ENCODE data around the gene ZNF580. TPM values are rescaled to one million over a fixed set of nuclear protein-coding genes. Genes with fewer than 3 reads are reported as not detected.

Gene ZNF580
- total and polyA plus RNA-seq, 10 of the 15 experiments (the other 5 are each of a cell fraction or from before 2014, with no cell fraction given), result 2.3 to 31.8 (median 10.0) TPM

DNA sequence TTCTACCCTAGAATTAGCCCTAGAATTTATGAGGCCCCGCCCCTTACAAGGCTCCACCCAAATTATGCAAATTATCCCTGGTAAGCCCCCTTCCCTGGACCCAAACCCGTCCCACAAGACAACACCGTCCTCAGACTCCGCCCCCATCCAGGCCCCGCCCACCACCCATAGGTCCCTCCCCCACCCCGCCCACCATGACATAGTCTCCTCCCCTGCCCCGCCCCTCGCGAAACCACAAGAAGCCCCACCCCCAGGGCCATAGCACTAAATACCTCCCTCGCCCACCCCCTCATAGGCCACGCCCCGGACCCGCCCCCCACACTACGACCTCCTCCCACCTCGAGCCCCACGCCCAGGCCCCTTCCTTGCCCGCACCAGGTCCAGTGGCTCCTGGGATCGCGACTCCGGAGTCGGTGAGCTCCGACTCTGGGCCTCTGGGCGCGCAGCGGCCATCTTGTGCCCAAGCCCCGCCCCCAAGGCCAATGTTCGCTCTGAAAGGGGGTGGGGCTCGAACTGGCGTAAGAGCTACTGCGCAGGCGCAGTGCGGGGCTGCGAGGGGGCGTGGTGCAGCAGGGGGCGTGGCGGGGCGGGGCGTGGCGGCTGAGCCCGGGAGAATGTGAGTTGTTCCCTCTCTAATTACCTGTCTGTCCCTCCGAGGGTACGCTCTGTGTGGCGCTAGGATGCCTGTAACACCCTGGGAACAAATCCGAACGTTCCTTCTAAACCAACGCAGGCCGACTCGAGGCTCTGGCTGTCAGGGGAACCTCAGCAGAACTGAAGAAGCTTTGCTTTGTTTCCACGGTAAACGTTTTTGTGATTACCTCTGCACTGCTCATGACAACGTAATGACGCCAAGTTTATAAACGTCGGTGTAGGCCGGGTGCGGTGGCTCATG is 16.4 kb upstream of the ZNF580 start, which contains the start of gene ZNF784:
Gene ZNF784 (minus strand): TSS at position 458 of the 895 bp plus-strand sequence. CDS start 5 bp downstream, at position 453.
- Histone ChIP-seq H3K27me3 (replicated peaks in 1 of 2; ENCODE audit: control insufficient read depth in 2 of 2, insufficient read depth in 2 of 2, low read length in 1 of 2) (no peaks in the 10 kb centered on the region), H3K27ac (ENCODE audit: control insufficient read depth, insufficient read depth) (peak within 1 kb of the TSS; percentile 66), H4K20me1 (ENCODE audit: control insufficient read depth, insufficient read depth) (no peaks in the 10 kb centered on the region), H3K36me3 (ENCODE audit: control insufficient read depth in 2 of 2, insufficient read depth in 2 of 2, low read length in 1 of 2) (no peaks in the 10 kb centered on the region), H3K4me1 (ENCODE audit: control insufficient read depth, insufficient read depth, low read length) (peaks cover 9% of the 10 kb centered on the region; the same call in 1 of the 2 replicates), H3K4me2 (ENCODE audit: control insufficient read depth, insufficient read depth) (peak within 1 kb of the TSS; percentile 94), H3K9ac (ENCODE audit: control insufficient read depth, insufficient read depth, low read length) (0 out of 2 replicates have a peak within 1 kb of the TSS, but pooled peaks have one; percentile 51), H3K79me2 (ENCODE audit: control insufficient read depth, insufficient read depth, low read length) (no peaks in the 10 kb centered on the region), H3K9me3 (replicated peaks; ENCODE audit: control insufficient read depth, insufficient read depth, low read length) (no peaks in the 10 kb centered on the region; the same call in 2 of the 3 replicates), H3K4me3 (peak within 1 kb of the TSS; percentile 72; the same call in 1 of the 2 replicates), H2AFZ (ENCODE audit: control insufficient read depth, low read depth, low read length) (peak within 1 kb of the TSS; percentile 84)
- in situ Hi-C loops (cut with MboI), result loop anchor here (5.0 kb wide), 1 partner anchor 482 kb away; no protein-coding TSS in a partner anchor
- BruUV-seq (replicated peaks), result no TSS peak
- DNase-seq (ENCODE audit: low read depth, low spot score) (no peak), FAIRE-seq (peak; percentile 81), ATAC-seq (peak; percentile 86)
- SMC1A ChIA-PET (ENCODE audit: uncharacterized antibody, unreplicated experiment), result interaction anchor here (0.7 to 2.0 kb wide), 6 partner anchors 18 to 157 kb away, joined by 3 to 8 read pairs (median 4); partner anchors contain the start of genes U2AF2 and ZNF865
- WGBS (ENCODE audit: insufficient coverage, insufficient replicate concordance, low lambda C conversion rate, missing lambda C conversion rate), result 2% methylated on average over 46 of the region's 56 CpGs
- RAD21 ChIA-PET (ENCODE audit: unreplicated experiment), result interaction anchor here (0.7 to 2.9 kb wide), 8 partner anchors 9 to 308 kb away, joined by 3 to 29 read pairs (median 4); partner anchors contain the start of genes FIZ1, KMT5C, NLRP13 and ZNF524
- CTCF ChIA-PET, result interaction anchor here (0.6 to 7.9 kb wide), 9 partner anchors 9 to 1052 kb away, joined by 3 to 76 read pairs (median 7); partner anchors contain the start of gene ZNF865
- intact Hi-C loops (cut with micrococcal nuclease; ENCODE audit: unreplicated experiment), result loop anchor here (1.0 kb wide), 1 partner anchor 216 kb away; no protein-coding TSS in a partner anchor
- POLR2A ChIA-PET, result interaction anchor here (0.6 to 2.8 kb wide), 18 partner anchors 9 to 365 kb away, joined by 3 to 21 read pairs (median 4); partner anchors contain the start of genes CCDC106, FIZ1, KMT5C and U2AF2
- TF ChIP-seq, protein P1, sequence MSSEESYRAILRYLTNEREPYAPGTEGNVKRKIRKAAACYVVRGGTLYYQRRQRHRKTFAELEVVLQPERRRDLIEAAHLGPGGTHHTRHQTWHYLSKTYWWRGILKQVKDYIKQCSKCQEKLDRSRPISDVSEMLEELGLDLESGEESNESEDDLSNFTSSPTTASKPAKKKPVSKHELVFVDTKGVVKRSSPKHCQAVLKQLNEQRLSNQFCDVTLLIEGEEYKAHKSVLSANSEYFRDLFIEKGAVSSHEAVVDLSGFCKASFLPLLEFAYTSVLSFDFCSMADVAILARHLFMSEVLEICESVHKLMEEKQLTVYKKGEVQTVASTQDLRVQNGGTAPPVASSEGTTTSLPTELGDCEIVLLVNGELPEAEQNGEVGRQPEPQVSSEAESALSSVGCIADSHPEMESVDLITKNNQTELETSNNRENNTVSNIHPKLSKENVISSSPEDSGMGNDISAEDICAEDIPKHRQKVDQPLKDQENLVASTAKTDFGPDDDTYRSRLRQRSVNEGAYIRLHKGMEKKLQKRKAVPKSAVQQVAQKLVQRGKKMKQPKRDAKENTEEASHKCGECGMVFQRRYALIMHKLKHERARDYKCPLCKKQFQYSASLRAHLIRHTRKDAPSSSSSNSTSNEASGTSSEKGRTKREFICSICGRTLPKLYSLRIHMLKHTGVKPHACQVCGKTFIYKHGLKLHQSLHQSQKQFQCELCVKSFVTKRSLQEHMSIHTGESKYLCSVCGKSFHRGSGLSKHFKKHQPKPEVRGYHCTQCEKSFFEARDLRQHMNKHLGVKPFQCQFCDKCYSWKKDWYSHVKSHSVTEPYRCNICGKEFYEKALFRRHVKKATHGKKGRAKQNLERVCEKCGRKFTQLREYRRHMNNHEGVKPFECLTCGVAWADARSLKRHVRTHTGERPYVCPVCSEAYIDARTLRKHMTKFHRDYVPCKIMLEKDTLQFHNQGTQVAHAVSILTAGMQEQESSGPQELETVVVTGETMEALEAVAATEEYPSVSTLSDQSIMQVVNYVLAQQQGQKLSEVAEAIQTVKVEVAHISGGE (CRISPR knock-in tag; IDR thresholded peaks at IDR 0.05), result no peak
- TF ChIP-seq NBN (IDR thresholded peaks at IDR 0.05) (0 out of 2 replicates have a peak, but pooled peaks have one; percentile 37), POU2F2 (IDR thresholded peaks at IDR 0.05; ENCODE audit: borderline replicate concordance, low read depth, low read length) (peak; percentile 82; the same call in 1 of the 3 replicates), MEF2A (IDR thresholded peaks at IDR 0.05; ENCODE audit: insufficient read depth, low read depth, low read length) (0 out of 2 replicates have a peak, but pooled peaks have one; percentile 17), MYC (IDR thresholded peaks at IDR 0.05; ENCODE audit: insufficient read depth, insufficient read length, insufficient replicate concordance, low read length, severe bottlenecking) (no peak), GABPA (IDR thresholded peaks at IDR 0.05; ENCODE audit: low read depth) (no peak), SIN3A (IDR thresholded peaks at IDR 0.05; ENCODE audit: low read depth, low read length) (no peak), BACH1 (IDR thresholded peaks at IDR 0.05; ENCODE audit: borderline replicate concordance) (no peak), TARDBP (IDR thresholded peaks at IDR 0.05; ENCODE audit: borderline replicate concordance) (no peak), CEBPZ (IDR thresholded peaks at IDR 0.05; ENCODE audit: low read depth, low read length) (no peak), TAF1 (IDR thresholded peaks at IDR 0.05; ENCODE audit: borderline replicate concordance, low read depth, low read length) (peak; percentile 95)
- TF ChIP-seq, protein P2, sequence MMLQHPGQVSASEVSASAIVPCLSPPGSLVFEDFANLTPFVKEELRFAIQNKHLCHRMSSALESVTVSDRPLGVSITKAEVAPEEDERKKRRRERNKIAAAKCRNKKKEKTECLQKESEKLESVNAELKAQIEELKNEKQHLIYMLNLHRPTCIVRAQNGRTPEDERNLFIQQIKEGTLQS (IDR thresholded peaks at IDR 0.05; ENCODE audit: borderline replicate concordance, extremely low read depth, low read depth, low read length), result no peak
